Breast epithelium (tissue), 4 donors: Measurements from ENCODE around the gene FAP. TPM values are rescaled to one million over a fixed set of nuclear protein-coding genes. Genes with fewer than 3 reads are reported as not detected.
A peak's percentile ranks its signal among the peaks of the same experiment; 100 is the strongest.

Experiments used
- DNase-seq, 2 donors: peaks; one replicate each; pipeline ENCODE4 v3.0.0-alpha.2; 2019; ENCODE audit warnings: low spot score in 2 of 2
- H3K27ac ChIP-seq, 2 donors: fragments of 200-600 bp; sonication (generic) in 1 of 2; one replicate each; pipeline ENCODE4 v1.5.1; 2016 to 2019; ENCODE audit warnings: mild to moderate bottlenecking in 1 of 2
- H3K27me3 ChIP-seq, 2 donors: fragments of 200-600 bp; sonication (generic) in 1 of 2; one replicate each; pipeline versions ENCODE4 v1.5.1 to v1.6.0; 2017 to 2019; ENCODE audit warnings: control low read depth in 1 of 2, mild to moderate bottlenecking in 1 of 2
- H3K36me3 ChIP-seq: fragments of 200-600 bp; one replicate; pipeline ENCODE4 v1.5.1; 2019
- H3K4me1 ChIP-seq, 2 donors: fragments of 200-600 bp; sonication (generic); one replicate each; pipeline ENCODE4 v1.5.1; 2016 to 2019; ENCODE audit warnings: control low read depth in 1 of 2
- H3K4me3 ChIP-seq, 3 donors: fragments of 200-600 bp; sonication (generic); 1 replicate in 2 of 3; 2 replicates in 1 of 3; pipeline ENCODE4 v1.5.1; 2016 to 2019; ENCODE audit warnings: mild to moderate bottlenecking in 3 of 3, moderate library complexity in 2 of 3
- H3K9me3 ChIP-seq, 2 donors: fragments of 200-600 bp; sonication (generic) in 1 of 2; one replicate each; pipeline ENCODE4 v1.5.1; 2016 to 2019; ENCODE audit warnings: control low read depth in 1 of 2
- POLR2A ChIP-seq: fragments of 450-650 bp; IDR thresholded peaks from one replicate; pipeline ENCODE4 v1.6.1; 2016; ENCODE audit warnings: antibody characterized with exemption, mild to moderate bottlenecking, moderate library complexity
- POLR2AphosphoS5 ChIP-seq, 3 donors: sonication (generic); formaldehyde crosslinking; IDR thresholded peaks; one replicate each; pipeline ENCODE4 v1.6.1; 2017; ENCODE audit warnings: antibody characterized with exemption in 3 of 3
- intact Hi-C: fragments of 100-400 bp; cut with DNase I; formaldehyde crosslinking; loops from one replicate; pipeline ENCODE4 v1.15.1; 2023; ENCODE audit warnings: low total_unique reads
- total RNA-seq, 3 donors: library from RNA; depleted of rRNA; stranded (reverse); fragments of >200 nt; gene quantifications; one replicate each; pipeline ENCODE4 v1.1.0, GENCODE V29; 2016
- TF ChIP-seq, protein P1 (sequence below), 3 donors: fragments of 450-650 bp; IDR thresholded peaks; one replicate each; pipeline ENCODE4 v1.5.1; 2016 to 2017; ENCODE audit warnings: antibody characterized with exemption in 3 of 3, mild to moderate bottlenecking in 3 of 3, moderate library complexity in 3 of 3

FAP gene
- total RNA-seq, 3 donors from 2014 or later = 14.4 to 36.0 (median 22.4) TPM

DNA sequence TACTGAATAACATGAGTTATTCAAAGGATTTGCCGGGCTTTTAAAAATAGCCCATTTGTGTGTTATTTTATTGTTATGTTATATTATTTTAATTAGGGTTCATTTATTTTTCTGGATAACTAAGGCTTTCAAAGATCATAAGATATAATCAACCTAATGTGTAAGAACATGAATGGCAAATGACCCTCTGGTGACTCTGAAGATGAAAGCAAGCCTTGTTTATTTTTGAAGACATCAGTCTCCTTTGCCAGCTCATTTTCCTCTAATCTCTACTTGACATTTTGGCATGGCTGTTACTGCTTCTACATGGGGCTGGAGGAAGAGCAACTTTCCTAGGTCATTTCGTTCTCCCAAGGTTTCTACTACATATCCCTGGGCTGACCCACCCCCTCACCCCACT, 10.6 kb downstream of the FAP start:
- Histone ChIP-seq H3K27ac (no peak overlapping the region), H3K9me3 (peaks cover 0 to 9% of the 10 kb centered on the region in 2 donors), H3K4me3 (no peak overlapping the region), H3K27me3 (no peaks in the 10 kb centered on the region), H3K4me1 (no peaks in the 10 kb centered on the region), H3K36me3 (no peaks in the 10 kb centered on the region)
- intact Hi-C loops = no loop called here
- DNase-seq = no peak
- no peak for TF ChIP-seq POLR2A
- no peak for TF ChIP-seq POLR2AphosphoS5 (IDR thresholded peaks at IDR 0.05)
- TF ChIP-seq, protein P1, sequence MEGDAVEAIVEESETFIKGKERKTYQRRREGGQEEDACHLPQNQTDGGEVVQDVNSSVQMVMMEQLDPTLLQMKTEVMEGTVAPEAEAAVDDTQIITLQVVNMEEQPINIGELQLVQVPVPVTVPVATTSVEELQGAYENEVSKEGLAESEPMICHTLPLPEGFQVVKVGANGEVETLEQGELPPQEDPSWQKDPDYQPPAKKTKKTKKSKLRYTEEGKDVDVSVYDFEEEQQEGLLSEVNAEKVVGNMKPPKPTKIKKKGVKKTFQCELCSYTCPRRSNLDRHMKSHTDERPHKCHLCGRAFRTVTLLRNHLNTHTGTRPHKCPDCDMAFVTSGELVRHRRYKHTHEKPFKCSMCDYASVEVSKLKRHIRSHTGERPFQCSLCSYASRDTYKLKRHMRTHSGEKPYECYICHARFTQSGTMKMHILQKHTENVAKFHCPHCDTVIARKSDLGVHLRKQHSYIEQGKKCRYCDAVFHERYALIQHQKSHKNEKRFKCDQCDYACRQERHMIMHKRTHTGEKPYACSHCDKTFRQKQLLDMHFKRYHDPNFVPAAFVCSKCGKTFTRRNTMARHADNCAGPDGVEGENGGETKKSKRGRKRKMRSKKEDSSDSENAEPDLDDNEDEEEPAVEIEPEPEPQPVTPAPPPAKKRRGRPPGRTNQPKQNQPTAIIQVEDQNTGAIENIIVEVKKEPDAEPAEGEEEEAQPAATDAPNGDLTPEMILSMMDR (IDR thresholded peaks at IDR 0.05) = no peak

DNA sequence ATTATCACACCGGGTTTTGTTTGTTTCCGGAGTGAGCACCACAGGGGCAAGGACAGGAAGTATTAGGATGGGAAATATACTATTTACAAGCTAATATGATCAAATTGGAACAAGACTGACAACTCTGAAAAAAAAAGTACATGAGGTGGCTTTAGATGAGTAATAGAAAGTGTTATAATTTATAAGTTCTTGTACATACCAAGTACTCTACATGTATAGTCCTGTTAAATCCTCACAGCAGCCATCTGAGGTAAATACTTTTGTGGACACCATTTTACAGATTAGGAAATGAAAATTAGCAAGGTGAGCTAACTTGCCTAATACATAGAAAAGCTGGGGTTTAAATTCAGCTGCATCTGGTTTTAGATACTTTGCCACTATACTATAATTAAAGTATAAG, 11.2 kb downstream of the FAP start:
- no peaks in the 10 kb centered on the region for H3K27me3 ChIP-seq

DNA sequence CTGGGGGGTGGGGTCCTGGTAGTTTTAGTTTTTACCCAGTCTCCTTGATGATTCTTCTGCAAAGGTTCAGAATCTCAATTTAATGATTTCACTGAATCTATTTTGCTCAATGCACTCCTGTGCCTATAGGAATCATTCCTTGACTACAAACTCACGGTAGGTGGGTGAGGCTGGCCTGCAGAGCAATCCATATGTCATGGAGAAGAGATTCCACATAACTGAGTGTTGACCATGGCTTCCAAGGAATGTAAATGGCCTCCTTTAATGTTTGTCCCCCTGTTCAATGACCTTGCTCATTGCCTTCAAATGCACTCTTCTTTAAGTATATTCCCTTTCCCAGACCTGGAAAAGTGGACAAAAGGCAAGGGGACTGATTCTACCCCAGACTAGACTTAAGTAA, 12.5 kb downstream of the FAP start:
- H3K27ac ChIP-seq = no peak overlapping the region
- H3K4me3 ChIP-seq = no peak overlapping the region
- H3K4me1 ChIP-seq = no peaks in the 10 kb centered on the region
- no peak for DNase-seq
- intact Hi-C loops = no loop called here
- no peaks in the 10 kb centered on the region for H3K36me3 ChIP-seq
- H3K27me3 ChIP-seq = no peaks in the 10 kb centered on the region
- TF ChIP-seq, protein P1 (IDR thresholded peaks at IDR 0.05) = no peak
- TF ChIP-seq POLR2AphosphoS5 (IDR thresholded peaks at IDR 0.05) (no peak), POLR2A (no peak)
- H3K9me3 ChIP-seq = peaks cover 0 to 9% of the 10 kb centered on the region in 2 donors

More for the DNA sequence above, 11.2 kb downstream of the FAP start:
- Histone ChIP-seq H3K27ac (no peak overlapping the region), H3K4me3 (no peak overlapping the region), H3K4me1 (no peaks in the 10 kb centered on the region), H3K9me3 (peaks cover 0 to 9% of the 10 kb centered on the region in 2 donors), H3K36me3 (no peaks in the 10 kb centered on the region)
- no peak for DNase-seq
- intact Hi-C loops = no loop called here
- TF ChIP-seq POLR2A (no peak), POLR2AphosphoS5 (IDR thresholded peaks at IDR 0.05) (no peak)
- TF ChIP-seq, protein P1 (IDR thresholded peaks at IDR 0.05) = no peak

- TF ChIP-seq, protein P1 (IDR thresholded peaks at IDR 0.05) = no peak
- TF ChIP-seq POLR2AphosphoS5 (IDR thresholded peaks at IDR 0.05) = no peak
- TF ChIP-seq POLR2A = no peak
- no peak for DNase-seq
- H3K27ac ChIP-seq = no peak overlapping the region
- H3K36me3 ChIP-seq = no peaks in the 10 kb centered on the region
- no peak overlapping the region for H3K4me3 ChIP-seq
- H3K4me1 ChIP-seq = no peaks in the 10 kb centered on the region
- H3K27me3 ChIP-seq = no peaks in the 10 kb centered on the region
- H3K9me3 ChIP-seq = no peaks in the 10 kb centered on the region
- intact Hi-C loops = no loop called here
Observed at GRCh38 chr2:162226836-162227235, 16.4 kb downstream of the FAP start.

- Histone ChIP-seq H3K36me3 (no peaks in the 10 kb centered on the region), H3K4me3 (no peak overlapping the region), H3K4me1 (no peaks in the 10 kb centered on the region), H3K27ac (peak overlapping the region in 1 of 2 donors; percentile 61), H3K9me3 (no peaks in the 10 kb centered on the region), H3K27me3 (no peaks in the 10 kb centered on the region)
- DNase-seq = peak in 1 of 2 donors; percentile 57
- TF ChIP-seq POLR2AphosphoS5 (IDR thresholded peaks at IDR 0.05) (no peak), POLR2A (no peak)
- TF ChIP-seq, protein P1 (IDR thresholded peaks at IDR 0.05) = peak; percentile 39 to 71 (median 64)
- intact Hi-C loops = no loop called here
Observed at GRCh38 chr2:162221064-162221463, 22.2 kb downstream of the FAP start.
